GM12875 (cell line): ENCODE data around the gene MARVELD2.

Source experiments
- H3K4me3 ChIP-seq: one replicate; pipeline ENCODE4 v1.5.1; 2011; ENCODE audit warnings: low read depth, low read length, control low read depth
- CTCF ChIP-seq: IDR thresholded peaks from 2 replicates; pipeline ENCODE4 v1.5.1; 2011; ENCODE audit warnings: low read depth, mild to moderate bottlenecking, control low read depth, inconsistent platforms, low read length, moderate library complexity, borderline replicate concordance; ENCODE audit not compliant: insufficient read depth

MARVELD2 gene

GRCh38 chr5:69374911-69375446 lies 39.9 kb upstream of the MARVELD2 start:
- H3K4me3 ChIP-seq, result peak overlapping the region; percentile 33
- TF ChIP-seq CTCF, result no peak

GRCh38 chr5:69378376-69378775 lies 36.5 kb upstream of the MARVELD2 start:
- TF ChIP-seq CTCF, result no peak
- no peak overlapping the region for H3K4me3 ChIP-seq

GRCh38 chr5:69404659-69405330 lies 10.1 kb upstream of the MARVELD2 start:
- no peak overlapping the region for H3K4me3 ChIP-seq
- TF ChIP-seq CTCF, result no peak

GRCh38 chr5:69415584-69415958 lies 655 bp downstream of the MARVELD2 start:
- peak overlapping the region; percentile 68 for H3K4me3 ChIP-seq
- no peak for TF ChIP-seq CTCF

- no peak overlapping the region for H3K4me3 ChIP-seq
- TF ChIP-seq CTCF, result no peak
Measured at GRCh38 chr5:69416180-69416579, 1.3 kb downstream of the MARVELD2 start.

GRCh38 chr5:69416699-69417098 lies 1.8 kb downstream of the MARVELD2 start:
- TF ChIP-seq CTCF, result no peak
- H3K4me3 ChIP-seq, result no peak overlapping the region

- TF ChIP-seq CTCF, result no peak
- H3K4me3 ChIP-seq, result no peak overlapping the region
Measured at GRCh38 chr5:69418554-69418953, 3.6 kb downstream of the MARVELD2 start.
